HL-60/S4 (cell line): ENCODE measurements around the gene LRRC8A.
"Not testable (repeated sequence)": the region's sequence is repeated elsewhere in the genome, so short reads cannot be mapped to it uniquely, and the experiment has no call there.

Experiments used
- in situ Hi-C: fragments of 300-500 bp; cut with MboI; formaldehyde crosslinking; loops from 2 replicates; pipeline ENCODE4 v1.14.3; 2022; ENCODE audit warnings: low sequenced_read_pairs

Gene LRRC8A

DNA sequence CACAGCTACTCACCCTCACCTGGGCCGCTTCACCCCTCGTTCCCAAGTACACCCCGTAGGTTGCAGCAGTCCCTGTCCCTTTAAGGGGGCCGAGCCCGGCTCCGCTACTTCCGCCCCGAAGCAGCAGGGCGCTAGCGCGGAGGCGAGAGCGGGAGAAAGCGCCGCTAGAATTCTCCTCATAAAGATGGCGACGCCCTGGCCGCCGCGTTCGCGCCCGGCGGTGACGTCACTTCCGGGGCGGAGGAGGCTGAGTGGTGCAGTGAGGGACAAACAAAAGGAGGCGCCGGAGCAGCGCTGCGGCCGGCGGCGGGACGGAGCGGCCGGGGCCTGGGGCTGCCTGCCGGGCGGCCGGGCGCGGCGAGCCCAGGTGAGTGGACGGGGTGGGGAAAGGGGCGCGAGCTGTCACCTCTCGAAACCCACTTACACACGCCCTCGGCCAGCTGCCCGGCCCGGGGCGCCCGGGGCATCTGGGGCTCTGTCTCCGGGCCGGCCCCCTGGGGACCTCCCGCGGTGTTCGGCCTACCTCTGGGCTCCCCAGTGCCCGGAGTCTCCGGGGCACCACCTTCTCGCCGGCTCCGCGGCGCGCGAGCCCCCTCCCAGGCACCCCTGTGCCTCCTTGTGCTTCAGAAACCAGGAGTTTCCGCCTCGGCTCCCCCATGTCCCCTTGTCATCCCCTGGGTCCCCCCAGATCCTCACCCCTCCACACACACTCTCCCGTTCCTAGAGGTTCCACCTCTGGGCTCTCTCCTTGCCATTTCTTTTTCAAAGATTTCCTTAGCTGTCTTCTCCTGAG is at the start of gene LRRC8A, which contains the start of gene KYAT1:
Gene LRRC8A (plus strand): TSS at position 250 of the 793 bp plus-strand sequence. CDS start 25,032 bp downstream, outside the sequence.
Gene KYAT1 (minus strand): TSS at position 67 of the 793 bp plus-strand sequence. CDS start 36,545 bp downstream, outside the sequence.
- in situ Hi-C loops, result no loop called here

DNA sequence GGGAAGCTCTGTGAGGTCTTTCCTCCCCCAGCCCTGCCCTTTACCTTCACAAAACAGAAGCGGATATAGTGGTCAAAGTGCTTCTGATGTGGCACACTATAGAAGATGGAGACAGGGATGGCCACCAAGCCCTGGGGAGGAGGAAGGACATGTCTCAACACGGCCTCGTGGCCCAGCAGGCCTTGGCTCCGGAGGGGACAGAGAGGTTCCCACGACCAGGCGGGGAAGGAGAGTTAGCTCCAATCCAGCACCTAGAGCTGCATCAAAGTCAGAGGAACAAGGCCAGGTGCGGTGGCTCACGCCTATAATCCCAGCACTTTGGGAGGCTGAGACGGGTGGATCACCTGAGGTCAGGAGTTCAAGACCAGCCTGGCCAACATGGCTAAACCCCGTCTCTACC is 48.2 kb upstream of the LRRC8A start:
- in situ Hi-C loops, result no loop called here

DNA sequence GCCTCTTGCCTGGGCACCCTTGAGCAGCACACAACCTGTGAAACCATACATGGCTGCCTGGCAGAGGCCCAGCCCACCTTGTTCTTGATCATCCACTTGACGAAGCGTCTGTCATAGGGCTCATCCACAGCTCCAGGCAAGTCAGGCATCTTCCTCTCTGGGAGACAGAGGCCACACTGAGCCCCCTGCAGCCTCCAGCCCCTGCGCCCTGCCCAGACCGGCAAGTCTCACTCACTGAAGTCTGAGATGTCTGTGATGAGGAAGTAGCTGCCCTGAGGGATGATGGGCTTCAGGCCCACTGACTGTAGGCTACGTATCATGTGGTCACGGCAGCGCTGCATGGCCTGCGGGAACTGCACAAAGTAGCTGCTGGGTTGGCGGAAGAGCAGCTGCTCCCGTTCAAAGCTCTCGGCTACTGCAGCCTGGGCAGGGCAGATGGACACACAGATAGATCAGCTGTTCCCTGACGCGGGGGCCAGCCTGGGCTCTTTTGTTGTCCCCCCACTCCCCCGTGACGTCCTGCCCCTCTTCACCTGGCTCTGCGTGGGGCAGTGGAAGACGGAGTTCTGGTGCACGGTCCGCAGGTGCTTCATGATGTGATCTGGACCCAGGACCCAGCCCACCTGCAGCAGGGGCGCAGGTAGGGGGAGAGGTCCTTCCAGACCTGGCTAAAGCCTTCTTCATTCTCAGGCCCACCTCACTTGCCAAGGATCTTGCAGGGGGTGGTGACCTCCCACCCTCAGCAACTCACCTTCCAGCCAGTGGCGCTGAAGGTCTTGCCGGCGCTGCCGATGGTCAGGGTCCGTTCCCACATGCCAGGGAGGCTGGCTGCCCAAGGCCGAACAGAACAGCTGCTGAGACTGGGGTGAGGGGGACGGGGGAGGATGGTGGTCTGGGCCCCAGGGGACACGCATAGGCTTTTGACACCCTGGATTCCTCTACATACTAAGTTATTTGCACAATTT is 46.4 kb upstream of the LRRC8A start:
- in situ Hi-C loops, result no loop called here

DNA sequence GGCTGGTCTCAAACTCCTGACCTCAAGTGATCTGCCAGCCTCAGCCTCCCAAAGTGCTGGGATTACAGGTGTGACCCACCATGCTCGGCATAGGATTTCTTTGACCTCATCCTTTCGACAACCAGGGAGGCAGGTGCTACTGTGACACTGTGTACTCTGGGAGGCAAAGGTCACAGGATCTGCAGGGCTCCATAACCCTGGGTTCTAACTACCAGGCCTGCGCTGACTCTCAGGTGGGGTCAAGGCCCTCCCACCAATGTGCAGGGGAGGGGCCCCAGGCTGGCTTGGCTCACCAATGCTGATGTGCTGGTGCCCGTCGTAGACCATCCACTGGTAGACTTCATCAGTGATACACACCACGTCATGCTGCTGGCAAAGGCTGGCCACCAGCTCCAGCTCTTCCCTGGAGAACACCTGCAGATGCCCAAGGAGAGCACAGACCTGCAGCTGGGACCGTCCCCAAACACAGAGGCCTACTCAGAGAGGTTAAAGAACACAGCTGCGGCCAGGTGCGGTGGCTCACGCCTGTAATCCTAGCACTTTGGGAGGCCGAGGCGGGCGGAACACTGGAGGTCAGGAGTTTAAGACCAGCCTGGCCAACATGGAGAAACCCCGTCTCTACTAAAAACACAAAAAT is 45.3 kb upstream of the LRRC8A start:
- in situ Hi-C loops, result no loop called here

DNA sequence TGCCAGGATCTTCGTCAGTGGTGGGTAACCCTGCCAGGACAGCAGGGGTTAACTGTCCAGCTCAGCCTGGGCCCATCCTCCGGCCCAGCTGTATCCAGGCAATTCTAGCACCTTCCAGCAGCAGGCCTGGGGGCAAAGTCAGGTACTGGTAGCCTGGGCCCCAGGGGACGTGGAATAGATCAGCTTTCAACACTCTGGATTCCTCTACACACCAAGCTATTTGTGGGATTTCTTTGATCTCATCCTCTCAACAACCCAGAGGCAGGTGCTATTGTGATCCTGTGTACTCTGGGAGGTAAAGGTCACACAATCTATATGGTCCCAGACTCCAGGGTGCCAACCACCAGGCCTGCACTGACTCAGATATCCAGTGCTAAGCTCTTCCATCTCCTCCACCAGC is 43.6 kb upstream of the LRRC8A start:
- in situ Hi-C loops, result no loop called here

DNA sequence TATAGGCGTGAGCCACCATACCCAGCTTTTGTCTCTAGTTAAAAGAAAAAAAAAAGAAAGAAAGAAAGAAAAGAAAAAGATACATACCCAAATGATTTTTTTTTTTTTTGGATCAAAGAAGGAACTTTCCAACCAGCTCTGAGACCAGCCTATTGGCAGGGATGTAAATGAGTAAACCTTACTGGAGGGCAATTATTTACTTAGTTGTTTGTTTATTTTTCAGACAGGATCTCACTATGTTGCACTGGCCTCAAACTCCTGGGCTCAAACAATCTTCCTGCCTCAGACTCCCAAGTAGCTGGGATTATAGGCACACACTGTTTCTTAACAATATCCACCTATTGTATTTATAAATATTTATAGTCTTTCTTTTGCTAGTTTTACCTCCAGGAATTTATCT is 41.4 kb upstream of the LRRC8A start:
- in situ Hi-C loops, result no loop called here

DNA sequence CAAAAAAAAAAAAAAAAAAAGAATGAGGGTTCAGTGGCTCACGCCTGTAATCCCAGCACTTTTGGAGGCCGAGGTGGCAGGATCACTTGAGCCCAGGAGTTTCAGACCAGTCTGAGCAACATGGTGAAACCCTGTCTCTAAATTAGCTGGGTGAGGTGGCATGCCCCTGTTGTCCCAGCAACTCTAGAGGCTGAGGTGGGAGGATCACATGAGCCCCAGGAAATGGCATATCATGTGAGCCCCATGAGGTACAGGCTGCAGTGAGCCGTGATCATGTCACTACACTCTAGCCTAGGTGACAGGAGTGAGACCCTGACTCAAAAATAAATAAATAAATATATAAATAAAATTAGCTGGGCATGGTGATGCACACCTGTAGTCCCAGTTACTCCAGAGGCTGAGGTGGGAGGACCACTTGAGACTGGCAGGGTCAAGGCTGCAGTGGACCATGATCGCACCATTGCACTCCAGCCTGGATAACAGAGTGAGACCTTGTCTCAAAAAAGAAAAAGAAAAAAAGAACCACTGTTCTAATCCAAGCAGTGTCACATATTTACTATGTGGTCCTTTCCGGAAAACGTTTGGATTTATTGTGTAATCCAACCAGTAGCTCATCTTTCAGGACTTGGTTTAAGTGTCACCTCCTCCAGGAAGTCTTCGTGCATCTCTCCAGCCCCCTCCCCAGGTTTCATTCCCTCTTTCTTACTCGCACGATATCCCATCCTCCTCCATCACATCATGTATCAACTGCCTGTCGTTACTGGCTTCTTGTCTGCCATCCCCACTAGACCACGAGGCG is 40.0 kb upstream of the LRRC8A start:
- in situ Hi-C loops, result no loop called here

DNA sequence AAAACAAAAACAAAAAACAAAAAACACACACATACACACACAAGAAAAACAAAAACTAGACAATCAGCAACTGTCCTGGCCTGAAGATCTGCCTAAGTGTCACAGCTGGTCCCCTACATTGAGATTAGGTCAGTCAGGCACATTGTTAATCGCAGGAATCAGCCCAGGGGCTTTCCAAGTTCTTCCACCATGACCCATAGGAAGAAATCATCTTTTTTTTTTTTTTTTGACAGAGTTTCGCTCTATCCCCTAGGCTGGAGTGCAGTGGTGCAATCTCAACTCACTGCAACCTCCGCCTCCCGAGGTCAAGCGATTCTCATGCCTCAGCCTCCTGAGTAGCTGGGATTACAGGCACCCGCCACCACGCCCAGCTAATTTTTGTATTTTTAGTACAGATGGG is 38.8 kb upstream of the LRRC8A start:
- in situ Hi-C loops, result not testable (repeated sequence)

DNA sequence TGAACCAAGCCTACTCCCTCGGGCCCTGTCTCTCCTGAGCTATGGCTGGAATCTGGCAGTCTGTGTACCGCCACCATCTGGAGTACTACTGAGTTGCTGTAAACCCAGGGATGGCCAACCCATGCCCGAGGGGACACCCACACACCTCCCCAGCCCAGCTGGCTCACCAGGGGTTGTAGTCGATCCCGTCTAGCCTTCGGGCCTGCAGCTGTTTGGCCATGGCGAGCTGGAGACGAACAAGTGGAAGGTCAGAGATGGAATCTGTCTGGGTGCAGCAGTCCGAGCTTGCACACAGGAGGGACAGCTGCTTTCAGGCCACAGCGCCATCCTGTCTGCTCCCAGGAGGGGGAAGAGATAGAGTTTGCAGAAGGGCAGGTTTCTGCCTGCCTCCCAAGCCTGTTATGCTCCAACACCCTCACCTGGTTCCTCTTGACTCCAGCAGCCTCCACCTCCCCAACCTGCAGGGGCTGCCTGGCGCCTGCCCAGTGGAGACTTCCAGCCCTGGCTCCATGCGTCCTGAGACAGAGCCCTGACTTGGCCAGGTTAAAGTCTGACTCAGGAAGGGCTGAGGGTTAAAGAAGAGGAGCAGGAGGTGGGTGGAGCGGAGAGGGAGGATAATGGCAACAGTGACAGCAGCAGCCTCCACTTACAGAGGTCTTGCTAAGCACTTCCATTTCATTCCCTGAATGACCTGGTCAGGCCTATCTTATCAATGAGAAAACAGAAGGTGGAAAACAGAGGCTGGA is 36.6 kb upstream of the LRRC8A start:
- in situ Hi-C loops, result no loop called here

DNA sequence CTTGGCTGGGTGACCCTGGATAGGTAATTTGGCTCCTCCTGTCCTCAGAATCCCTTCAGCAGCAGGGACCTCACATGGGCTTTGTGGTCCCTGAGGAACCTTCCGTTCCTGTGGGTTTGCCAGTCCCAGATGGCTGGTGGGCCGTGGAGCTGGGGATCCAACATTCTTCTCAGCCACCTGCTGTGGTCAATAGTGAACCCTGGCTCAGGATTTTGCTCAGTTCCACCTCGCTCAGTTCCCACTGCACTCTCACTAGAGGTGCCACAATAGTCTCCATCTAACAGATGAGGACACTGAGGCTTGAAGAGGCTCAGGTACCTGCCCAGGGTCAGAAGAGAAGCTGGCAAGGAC is 35.3 kb upstream of the LRRC8A start:
- in situ Hi-C loops, result no loop called here

DNA sequence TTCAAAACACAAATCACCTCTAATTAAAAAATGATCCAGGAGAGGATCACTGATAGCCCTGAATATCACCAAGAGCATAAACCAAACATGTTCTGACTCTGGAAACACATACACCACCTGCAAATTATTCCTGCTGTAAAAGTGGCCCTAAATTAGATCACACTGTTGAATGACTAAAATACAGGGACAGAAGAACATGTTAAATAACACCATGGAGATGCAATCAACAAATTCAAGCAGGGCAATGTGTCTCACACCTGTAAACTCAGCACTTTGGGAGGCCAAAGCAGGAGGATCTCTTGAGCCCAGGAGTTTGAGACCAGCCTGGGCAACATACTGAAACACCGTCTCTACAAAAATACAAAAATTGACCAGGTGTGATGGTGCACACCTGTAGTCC is 34.1 kb upstream of the LRRC8A start:
- in situ Hi-C loops, result no loop called here

DNA sequence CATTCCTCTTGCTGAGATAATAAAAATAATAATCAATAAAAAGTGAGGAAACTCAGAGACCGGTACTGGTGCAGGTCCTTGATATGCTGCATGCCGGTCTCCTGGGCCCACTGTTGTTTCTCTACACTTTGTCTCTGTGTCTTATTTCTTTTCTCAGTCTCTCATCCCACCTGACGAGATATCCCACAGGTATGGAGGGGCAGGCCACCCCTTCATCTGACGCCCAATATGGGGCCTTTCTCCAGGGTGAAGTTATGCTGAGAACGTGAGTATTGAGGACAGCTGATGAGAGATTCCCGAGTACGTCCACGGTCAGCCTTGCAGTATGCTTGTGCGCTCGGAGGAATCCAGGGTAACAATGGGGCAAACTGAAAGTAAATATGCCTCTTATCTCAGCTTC is 30.9 kb upstream of the LRRC8A start:
- in situ Hi-C loops, result not testable (repeated sequence)

DNA sequence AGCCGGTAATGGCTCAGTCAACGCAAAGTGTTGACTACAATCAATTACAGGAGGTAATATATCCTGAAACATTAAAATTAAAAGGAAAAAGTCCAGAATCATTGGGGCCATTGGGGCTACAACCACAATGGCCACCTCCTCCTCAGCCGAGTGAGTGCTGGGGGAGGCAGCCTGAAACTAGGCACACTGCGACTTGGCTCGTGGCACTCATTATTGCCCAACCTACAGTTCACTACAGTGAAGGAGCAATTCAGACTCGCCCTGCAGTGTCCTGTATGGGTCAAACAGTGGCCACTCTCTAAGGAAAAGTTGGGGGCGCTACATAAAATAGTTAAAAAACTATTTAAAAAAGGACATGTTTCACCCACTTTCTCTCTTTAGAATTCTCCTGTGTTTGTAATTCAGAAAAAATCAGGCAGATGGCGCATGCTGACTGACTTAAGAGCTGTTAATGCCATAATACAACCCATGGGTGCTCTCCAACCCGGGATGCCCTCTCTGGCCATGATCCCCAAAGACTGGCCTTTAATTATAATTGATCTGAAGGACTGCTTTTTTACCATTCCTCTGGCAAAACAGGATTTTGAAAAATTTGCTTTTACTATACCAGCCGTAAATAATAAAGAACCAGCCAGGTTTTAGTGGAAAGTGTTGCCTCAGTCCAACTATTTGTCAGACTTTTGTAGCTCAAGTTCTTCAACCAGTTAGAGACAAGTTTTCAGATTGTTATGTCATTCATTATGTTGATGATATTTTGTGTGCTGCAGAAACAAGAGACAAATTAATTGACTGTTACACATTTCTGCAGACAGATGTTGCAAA is 29.9 kb upstream of the LRRC8A start:
- in situ Hi-C loops, result not testable (repeated sequence)

DNA sequence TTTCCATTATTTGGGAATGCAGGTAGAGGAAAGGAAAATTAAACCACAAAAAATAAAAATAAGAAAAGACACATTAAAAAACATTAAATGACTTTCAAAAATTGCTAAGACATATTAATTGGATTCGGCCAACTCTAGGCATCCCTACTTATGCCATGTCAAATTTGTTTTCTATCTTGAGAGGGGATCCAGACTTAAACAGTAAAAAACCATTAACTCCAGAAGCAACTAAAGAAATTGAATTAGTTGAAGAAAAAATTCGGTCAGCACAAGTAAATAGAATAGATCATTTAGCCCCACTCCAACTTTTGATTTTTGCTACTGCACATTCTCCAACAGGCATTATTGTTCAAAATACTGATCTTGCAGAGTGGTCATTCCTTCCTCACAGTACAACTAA is 29.3 kb upstream of the LRRC8A start:
- in situ Hi-C loops, result not testable (repeated sequence)

DNA sequence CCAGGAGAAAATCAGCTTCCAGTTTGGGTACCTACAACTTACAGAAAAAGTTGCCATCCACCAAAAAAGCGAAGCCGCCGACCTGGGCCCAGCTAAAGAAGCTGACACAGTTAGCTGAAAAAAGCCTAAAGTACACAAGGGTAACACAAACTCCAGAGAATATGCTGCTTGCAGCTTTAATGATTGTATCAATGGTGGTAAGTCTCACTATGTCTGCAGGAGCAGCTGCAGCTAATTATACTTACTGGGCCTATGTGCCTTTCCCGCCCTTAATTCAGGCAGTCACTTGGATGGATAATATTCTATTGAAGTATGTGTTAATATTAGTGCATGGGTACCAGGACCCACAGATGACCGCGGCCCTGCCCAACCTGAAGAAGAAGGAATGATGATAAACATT is 27.5 kb upstream of the LRRC8A start:
- in situ Hi-C loops, result not testable (repeated sequence)

DNA sequence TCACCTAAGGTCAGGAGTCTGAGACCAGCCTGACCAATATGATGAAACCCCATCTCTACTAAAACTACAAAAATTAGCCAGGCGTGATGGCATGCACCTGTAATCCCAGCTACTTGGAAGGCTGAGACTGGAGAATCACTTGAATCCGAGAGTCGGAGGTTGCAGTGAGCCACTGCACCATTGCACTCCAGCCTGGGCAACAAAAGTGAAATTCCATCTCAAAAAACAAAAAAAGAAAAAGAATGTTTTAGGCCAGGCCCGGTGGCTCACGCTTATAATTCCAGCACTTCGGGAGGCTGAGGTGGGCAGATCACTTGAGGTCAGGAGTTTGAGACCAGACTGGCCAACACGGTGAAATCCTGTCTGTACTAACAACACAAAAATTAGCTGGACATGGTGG is 23.5 kb upstream of the LRRC8A start:
- in situ Hi-C loops, result not testable (repeated sequence)

DNA sequence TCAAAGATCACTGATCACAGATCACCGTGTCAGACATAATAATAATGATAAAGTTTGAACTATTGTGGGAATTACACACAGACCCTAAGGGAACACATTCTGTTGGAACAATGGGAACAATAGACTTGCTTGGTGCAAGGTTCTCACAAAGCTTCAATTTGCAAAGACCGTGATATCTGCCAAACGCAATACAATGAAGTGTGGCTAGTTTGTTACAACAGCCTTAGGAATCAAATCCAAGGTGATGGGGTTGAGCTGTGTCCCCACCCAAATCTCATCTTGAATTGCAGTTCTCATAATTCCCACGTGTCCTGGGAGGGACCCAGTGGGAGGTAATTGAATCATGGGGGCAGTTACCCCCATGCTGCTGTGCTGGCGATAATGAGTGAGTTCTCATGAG is 21.0 kb upstream of the LRRC8A start:
- in situ Hi-C loops, result loop anchor here (5.0 kb wide), 1 partner anchor 66 kb away; no protein-coding TSS in a partner anchor

DNA sequence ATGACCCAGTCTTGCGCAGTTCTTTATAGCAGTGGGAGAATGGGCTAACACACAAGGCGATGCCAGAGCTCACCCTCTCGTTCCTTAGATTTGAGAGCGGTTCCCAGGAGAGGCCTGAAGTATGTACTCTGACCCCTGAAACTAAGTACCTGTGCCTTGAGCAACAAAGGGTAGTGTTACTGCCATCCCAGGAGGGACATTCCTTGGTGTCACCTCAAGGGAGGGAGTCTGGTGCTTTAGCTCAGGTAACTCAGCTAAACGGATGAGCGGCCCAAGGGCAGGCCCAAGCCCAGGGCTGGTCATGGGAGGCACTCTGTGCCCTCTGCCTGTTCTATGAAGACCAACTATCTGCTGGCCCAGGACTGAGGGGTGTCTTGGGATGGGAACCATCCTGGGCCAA is 20.4 kb upstream of the LRRC8A start:
- in situ Hi-C loops, result loop anchor here (5.0 kb wide), 1 partner anchor 66 kb away; no protein-coding TSS in a partner anchor

DNA sequence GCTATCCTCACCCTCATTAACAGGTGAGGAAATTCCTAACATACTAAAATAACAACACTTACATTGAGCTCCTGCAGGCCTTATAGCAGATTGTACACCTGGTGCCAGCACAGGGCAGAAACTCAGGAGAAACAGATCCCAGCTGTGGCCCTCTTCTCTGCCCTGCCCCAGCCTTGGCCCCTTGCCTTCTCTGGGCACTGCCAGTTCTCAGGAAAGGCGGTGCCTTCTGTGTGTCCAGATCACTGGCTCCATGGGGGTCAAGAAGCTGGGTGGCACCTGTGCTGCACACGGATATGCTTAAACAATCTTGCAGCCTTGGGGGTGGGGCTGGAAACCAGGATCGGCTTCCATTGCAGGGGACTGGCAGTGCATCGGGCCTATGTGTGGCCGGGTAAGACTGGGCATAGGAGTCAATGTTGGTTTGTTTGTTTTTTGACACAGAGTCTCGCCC is 19.5 kb upstream of the LRRC8A start:
- in situ Hi-C loops, result loop anchor here (5.0 kb wide), 1 partner anchor 65 kb away; no protein-coding TSS in a partner anchor
